B cell (primary cell): Measurements from ENCODE around the gene CD19. TPM values are rescaled to one million over a fixed set of nuclear protein-coding genes. Genes with fewer than 3 reads are reported as not detected.

Source experiments
- ATAC-seq: fragments of 200-7000 bp; cut with Tn5 transposase; one replicate; pipeline ENCODE4 v1.10.0; 2021; ENCODE audit warnings: low read depth, mild to moderate bottlenecking, moderate number of reproducible peaks, moderate library complexity
- CTCF ChIA-PET: fragments of 350-600 bp; sonication (Branson Sonifier 250); formaldehyde crosslinking; loops from one replicate; lab custom pipeline; 2021; ENCODE audit warnings: antibody characterized with exemption, inconsistent platforms; lab: Charles Lee
- POLR2A ChIA-PET: fragments of 350-600 bp; sonication (Branson Sonifier 250); formaldehyde crosslinking; loops from one replicate; lab custom pipeline; 2021; ENCODE audit warnings: antibody characterized with exemption; lab: Charles Lee
- DNase-seq: peaks from one replicate; pipeline ENCODE4 v3.0.0; 2013
- H2AFZ ChIP-seq: 2 replicates; pipeline ENCODE4 v1.6.1; 2012; ENCODE audit warnings: mild to moderate bottlenecking, low read depth, low read length; ENCODE audit not compliant: insufficient read depth, poor library complexity, severe bottlenecking
- H3K27ac ChIP-seq, 2 donors: 1 replicate in 1 of 2; 2 replicates in 1 of 2; pipeline ENCODE4 v1.5.1; 2012 to 2013; ENCODE audit warnings: low read length in 2 of 2, mild to moderate bottlenecking in 2 of 2, moderate library complexity in 1 of 2
- H3K27me3 ChIP-seq, 4 experiments: fragments of 200-600 bp in 1 of 4; sonication (generic) in 1 of 4; replicated peaks in 1 of 4; 1 replicate in 2 of 4; 2 replicates in 2 of 4; pipeline versions ENCODE4 v1.6.1 to v1.7.0; 2013 to 2016; ENCODE audit warnings: low read length in 3 of 4, mild to moderate bottlenecking in 2 of 4, mixed read lengths in 1 of 4, moderate library complexity in 1 of 4; ENCODE audit not compliant: insufficient read depth in 4 of 4, control insufficient read depth in 3 of 4; ENCODE audit errors: control extremely low read depth in 1 of 4
- H3K36me3 ChIP-seq, 2 experiments: replicated peaks in 1 of 2; 1 replicate in 1 of 2; 2 replicates in 1 of 2; pipeline versions ENCODE4 v1.6.1 to v1.7.1; 2013; ENCODE audit warnings: low read length in 1 of 2; ENCODE audit not compliant: insufficient read depth in 2 of 2, control insufficient read depth in 1 of 2; ENCODE audit errors: control extremely low read depth in 1 of 2, extremely low read depth in 1 of 2
- H3K4me1 ChIP-seq, 2 donors: fragments of 200-600 bp in 1 of 2; sonication (generic) in 1 of 2; 1 replicate in 1 of 2; 2 replicates in 1 of 2; pipeline versions ENCODE4 v1.5.1 to v1.6.1; 2013 to 2017; ENCODE audit warnings: low read length in 2 of 2; ENCODE audit not compliant: control insufficient read depth in 2 of 2, insufficient read depth in 2 of 2
- H3K4me2 ChIP-seq: replicated peaks from 2 replicates; pipeline ENCODE3; 2012; ENCODE audit warnings: mild to moderate bottlenecking, low read depth, low read length; ENCODE audit not compliant: poor library complexity, severe bottlenecking
- H3K4me3 ChIP-seq, 5 experiments: fragments of 200-600 bp in 1 of 5; sonication (generic) in 1 of 5; 1 replicate in 3 of 5; 2 replicates in 2 of 5; pipeline versions ENCODE4 v1.5.1 to v1.7.0; 2011 to 2016; ENCODE audit warnings: low read length in 4 of 5, mild to moderate bottlenecking in 4 of 5, low read depth in 2 of 5, control low read depth in 1 of 5, moderate library complexity in 1 of 5; ENCODE audit not compliant: insufficient read depth in 1 of 5; ENCODE audit errors: control extremely low read depth in 1 of 5, extremely low read depth in 1 of 5
- H3K79me2 ChIP-seq: fragments of 200-600 bp; sonication (generic); one replicate; pipeline ENCODE4 v1.6.0; 2016; ENCODE audit warnings: low read length; ENCODE audit not compliant: control insufficient read depth, insufficient read depth
- H3K9ac ChIP-seq: fragments of 200-600 bp; sonication (generic); 2 replicates; pipeline ENCODE4 v1.6.1; 2017; ENCODE audit warnings: mild to moderate bottlenecking, low read length, moderate library complexity
- H3K9me3 ChIP-seq, 3 donors: one replicate each; pipeline versions ENCODE4 v1.6.1 to v1.7.1; 2013; ENCODE audit warnings: low read length in 2 of 3; ENCODE audit not compliant: control insufficient read depth in 2 of 3, insufficient read depth in 1 of 3; ENCODE audit errors: control extremely low read depth in 1 of 3
- H4K20me1 ChIP-seq: 2 replicates; pipeline ENCODE4 v1.6.0; 2012; ENCODE audit warnings: mild to moderate bottlenecking, low read length; ENCODE audit not compliant: insufficient read depth, control insufficient read depth, poor library complexity, severe bottlenecking
- H3K27ac Mint-ChIP-seq: one replicate; pipeline ENCODE4 v1.8.0; 2021; ENCODE audit warnings: mixed read lengths
- H3K27me3 Mint-ChIP-seq: one replicate; pipeline ENCODE4 v1.8.0; 2021; ENCODE audit warnings: mixed read lengths
- H3K4me1 Mint-ChIP-seq: one replicate; pipeline ENCODE4 v1.8.0; 2021; ENCODE audit warnings: mixed read lengths
- H3K4me3 Mint-ChIP-seq: one replicate; pipeline ENCODE4 v1.8.0; 2021; ENCODE audit warnings: mixed read lengths
- H3K9me3 Mint-ChIP-seq: one replicate; pipeline ENCODE4 v1.8.0; 2022; ENCODE audit warnings: mixed read lengths; ENCODE audit not compliant: insufficient read depth
- EZH2 ChIP-seq: IDR thresholded peaks from 2 replicates; pipeline ENCODE4 v1.6.1; 2012; ENCODE audit warnings: borderline replicate concordance, low read depth, mild to moderate bottlenecking, moderate library complexity, low read length; ENCODE audit not compliant: insufficient read depth, poor library complexity, severe bottlenecking
- WGBS: methylation state at CpG from one replicate; pipeline ENCODE4 v1.1.5; 2013; ENCODE audit warnings: missing lambda C conversion rate; ENCODE audit not compliant: insufficient coverage; 5-methylcytosine and 5-hydroxymethylcytosine counted together
- intact Hi-C: fragments of 100-400 bp; cut with micrococcal nuclease; formaldehyde crosslinking; loops from one replicate; pipeline ENCODE4 v1.10.0; 2022
- polyA plus RNA-seq: library from polyadenylated mRNA; depleted of rRNA; stranded (reverse); fragments of >200 nt; gene quantifications from 2 replicates; pipeline ENCODE4 v1.2.3, GENCODE V29; 2012
- total RNA-seq, 2 donors: library from RNA; stranded (reverse); fragments of 120-200 nt in 1 of 2; gene quantifications; 1 replicate in 1 of 2; 2 replicates in 1 of 2; pipeline versions ENCODE4 v1.2.3 to v1.2.4, GENCODE V29; 2013 to 2022
- TF ChIP-seq, protein P1 (sequence below): fragments of 200-600 bp; IDR thresholded peaks from one replicate; pipeline ENCODE4 v1.8.0; 2022; ENCODE audit warnings: antibody characterized with exemption, mild to moderate bottlenecking

Gene CD19
- total and polyA plus RNA-seq, 2 donors (not counting 1 experiment from before 2014, with no cell fraction given), result 306 to 478 TPM

DNA sequence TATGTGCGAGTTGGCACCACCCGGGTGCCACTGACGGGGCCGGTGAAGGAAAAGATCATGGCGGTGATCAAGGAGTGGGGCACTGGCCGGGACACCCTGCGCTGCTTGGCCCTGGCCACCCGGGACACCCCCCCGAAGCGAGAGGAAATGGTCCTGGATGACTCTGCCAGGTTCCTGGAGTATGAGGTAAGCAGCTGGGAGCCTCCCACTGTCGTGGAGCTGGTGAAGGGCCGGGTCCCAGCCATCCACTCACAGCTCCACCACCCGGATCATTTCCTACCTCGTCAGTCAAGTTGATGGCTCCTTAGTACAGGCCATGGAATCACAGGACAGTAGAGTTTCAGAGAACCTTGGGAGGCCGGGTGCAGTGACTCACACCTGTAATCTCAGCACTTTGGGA, 33.5 kb upstream of the CD19 start:
- Histone ChIP-seq H3K27ac (no peak overlapping the region), H3K9me3 (no peaks in the 10 kb centered on the region), H3K9ac (no peak overlapping the region), H2AFZ (no peak overlapping the region), H3K4me2 (no peak overlapping the region), H3K4me1 (peaks cover 8 to 11% of the 10 kb centered on the region in 2 donors), H3K36me3 (peaks cover 2 to 6% of the 10 kb centered on the region in 2 experiments), H4K20me1 (no peaks in the 10 kb centered on the region), H3K27me3 (no peaks in the 10 kb centered on the region), H3K4me3 (no peak overlapping the region), H3K79me2 (no peaks in the 10 kb centered on the region)
- H3K4me3 Mint-ChIP-seq, result no peak overlapping the region
- H3K9me3 Mint-ChIP-seq, result no peaks in the 10 kb centered on the region
- H3K4me1 Mint-ChIP-seq, result peaks cover 10% of the 10 kb centered on the region
- ChIA-PET CTCF (interaction anchor here (2.8 kb wide), 1 partner anchor 47 kb away, joined by 8 read pairs; no protein-coding TSS in a partner anchor), POLR2A (no interaction called here)
- H3K27me3 Mint-ChIP-seq, result no peaks in the 10 kb centered on the region
- ATAC-seq (no peak), DNase-seq (no peak)
- WGBS, result 99% methylated on average over 15 of the region's 15 CpGs
- intact Hi-C loops, result no loop called here
- no peak for TF ChIP-seq EZH2
- TF ChIP-seq, protein P1, sequence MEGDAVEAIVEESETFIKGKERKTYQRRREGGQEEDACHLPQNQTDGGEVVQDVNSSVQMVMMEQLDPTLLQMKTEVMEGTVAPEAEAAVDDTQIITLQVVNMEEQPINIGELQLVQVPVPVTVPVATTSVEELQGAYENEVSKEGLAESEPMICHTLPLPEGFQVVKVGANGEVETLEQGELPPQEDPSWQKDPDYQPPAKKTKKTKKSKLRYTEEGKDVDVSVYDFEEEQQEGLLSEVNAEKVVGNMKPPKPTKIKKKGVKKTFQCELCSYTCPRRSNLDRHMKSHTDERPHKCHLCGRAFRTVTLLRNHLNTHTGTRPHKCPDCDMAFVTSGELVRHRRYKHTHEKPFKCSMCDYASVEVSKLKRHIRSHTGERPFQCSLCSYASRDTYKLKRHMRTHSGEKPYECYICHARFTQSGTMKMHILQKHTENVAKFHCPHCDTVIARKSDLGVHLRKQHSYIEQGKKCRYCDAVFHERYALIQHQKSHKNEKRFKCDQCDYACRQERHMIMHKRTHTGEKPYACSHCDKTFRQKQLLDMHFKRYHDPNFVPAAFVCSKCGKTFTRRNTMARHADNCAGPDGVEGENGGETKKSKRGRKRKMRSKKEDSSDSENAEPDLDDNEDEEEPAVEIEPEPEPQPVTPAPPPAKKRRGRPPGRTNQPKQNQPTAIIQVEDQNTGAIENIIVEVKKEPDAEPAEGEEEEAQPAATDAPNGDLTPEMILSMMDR, result no peak
- peak overlapping the region; percentile 32 for H3K27ac Mint-ChIP-seq

DNA sequence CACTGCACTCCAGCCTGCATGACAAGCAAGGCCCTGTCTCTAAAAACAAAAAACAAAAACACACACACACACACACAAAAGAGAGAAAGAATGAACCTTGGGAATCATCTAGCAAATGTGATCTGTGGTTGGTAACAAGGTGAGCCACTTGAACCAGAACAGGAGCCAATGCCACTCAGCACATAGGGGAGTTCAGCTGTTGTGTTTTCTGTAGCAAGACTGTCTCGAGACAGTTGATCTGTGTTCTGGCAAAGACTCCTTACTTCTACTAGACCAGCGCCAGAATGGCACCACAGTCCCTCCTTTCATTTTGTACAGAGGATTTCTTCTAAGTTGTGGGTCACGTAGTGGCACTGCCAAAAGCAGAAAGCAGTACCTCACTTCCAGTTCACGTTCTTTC, 32.8 kb upstream of the CD19 start:
- no peaks in the 10 kb centered on the region for H3K27me3 ChIP-seq
- H3K27ac ChIP-seq, result no peak overlapping the region
- H3K9me3 ChIP-seq, result no peaks in the 10 kb centered on the region
- 100% methylated on average over 2 of the region's 4 CpGs for WGBS
- peaks cover 2 to 6% of the 10 kb centered on the region in 2 experiments for H3K36me3 ChIP-seq
- Mint-ChIP-seq H3K27ac (no peak overlapping the region), H3K4me3 (no peak overlapping the region), H3K9me3 (no peaks in the 10 kb centered on the region), H3K27me3 (no peaks in the 10 kb centered on the region), H3K4me1 (peaks cover 15% of the 10 kb centered on the region)
- H3K4me1 ChIP-seq, result peaks cover 12 to 16% of the 10 kb centered on the region in 2 donors
- intact Hi-C loops, result no loop called here
- ATAC-seq (no peak), DNase-seq (no peak)
- ChIA-PET CTCF (interaction anchor here (0.6 to 2.8 kb wide), 2 partner anchors 46 to 382 kb away, joined by 3 to 8 read pairs; no protein-coding TSS in a partner anchor), POLR2A (no interaction called here)
- no peak overlapping the region for H2AFZ ChIP-seq
- no peak overlapping the region for H3K4me2 ChIP-seq
- TF ChIP-seq, protein P1, result no peak
- TF ChIP-seq EZH2, result no peak
- no peaks in the 10 kb centered on the region for H4K20me1 ChIP-seq
- no peak overlapping the region for H3K9ac ChIP-seq
- no peaks in the 10 kb centered on the region for H3K79me2 ChIP-seq
- no peak overlapping the region for H3K4me3 ChIP-seq
